HG03432 (cell line): Measurements from ENCODE around the gene CRAT.

ENCODE experiments used
- ATAC-seq: cut with Tn5 transposase; IDR thresholded peaks from one replicate; pipeline ENCODE4 v1.9.1; 2021; ENCODE audit warnings: mild to moderate bottlenecking, moderate library complexity; ENCODE audit not compliant: unreplicated experiment

Gene CRAT

GRCh38 chr9:129094387-129095169, 16.0 kb downstream of the CRAT start:
- ATAC-seq: no peak

- ATAC-seq: no peak
Measured at GRCh38 chr9:129093602-129094386, 16.8 kb downstream of the CRAT start.

GRCh38 chr9:129089246-129089645, 21.3 kb downstream of the CRAT start:
- no peak for ATAC-seq

- ATAC-seq: no peak
Measured at GRCh38 chr9:129084087-129084486, 26.5 kb downstream of the CRAT start.

- ATAC-seq: peak; percentile 1
Measured at GRCh38 chr9:129081388-129081904, 29.1 kb downstream of the CRAT start.

- ATAC-seq: peak; percentile 92
Measured at GRCh38 chr9:129080601-129081387, 29.8 kb downstream of the CRAT start, which contains the start of gene DOLPP1. DOLPP1 (plus strand) TSS chr9:129081111; CDS start chr9:129081132, 21 bp downstream.

GRCh38 chr9:129080298-129080600, 30.3 kb downstream of the CRAT start:
- ATAC-seq: no peak

GRCh38 chr9:129079829-129080228, 30.8 kb downstream of the CRAT start:
- no peak for ATAC-seq

- ATAC-seq: no peak
Measured at GRCh38 chr9:129078691-129079503, 31.7 kb downstream of the CRAT start.

GRCh38 chr9:129077236-129077635, 33.4 kb downstream of the CRAT start:
- ATAC-seq: no peak

- no peak for ATAC-seq
Measured at GRCh38 chr9:129076640-129077037, 34.0 kb downstream of the CRAT start.

GRCh38 chr9:129075996-129076639, 34.5 kb downstream of the CRAT start:
- ATAC-seq: no peak

- ATAC-seq: no peak
Measured at GRCh38 chr9:129074106-129074505, 36.5 kb downstream of the CRAT start.

GRCh38 chr9:129073404-129073803, 37.2 kb downstream of the CRAT start:
- ATAC-seq: no peak

GRCh38 chr9:129072171-129072570, 38.4 kb downstream of the CRAT start:
- ATAC-seq: no peak

GRCh38 chr9:129071526-129072126, 39.0 kb downstream of the CRAT start:
- ATAC-seq: no peak

GRCh38 chr9:129070696-129071525, 39.7 kb downstream of the CRAT start:
- ATAC-seq: no peak

GRCh38 chr9:129069862-129070641, 40.5 kb downstream of the CRAT start:
- ATAC-seq: no peak
